OCI-LY1 (cell line): ENCODE data around the gene C16orf86.

Source experiments
- H2AFZ ChIP-seq: fragments of 200-600 bp; sonication (generic), shearing (Covaris generic); 2 replicates; pipeline ENCODE4 v1.6.0; 2014; ENCODE audit warnings: antibody characterized with exemption, mild to moderate bottlenecking, low read length
- H3F3A ChIP-seq: fragments of 200-600 bp; sonication (generic), shearing (Covaris generic); 2 replicates; pipeline ENCODE4 v1.6.0; 2014; ENCODE audit warnings: mild to moderate bottlenecking, antibody characterized with exemption, low read length, moderate library complexity; ENCODE audit not compliant: insufficient read depth
- H3K27ac ChIP-seq: fragments of 200-600 bp; sonication (generic); 2 replicates; pipeline ENCODE4 v1.5.1; 2014; ENCODE audit warnings: low read length, mixed run types, mild to moderate bottlenecking, low read depth; ENCODE audit not compliant: poor library complexity, severe bottlenecking
- H3K27me3 ChIP-seq: fragments of 200-600 bp; sonication (generic); 2 replicates; pipeline ENCODE4 v1.6.0; 2014; ENCODE audit warnings: antibody characterized with exemption, mild to moderate bottlenecking, low read length, moderate library complexity; ENCODE audit not compliant: insufficient read depth
- H3K36me3 ChIP-seq: fragments of 200-600 bp; sonication (generic); 2 replicates; pipeline ENCODE4 v1.6.1; 2014; ENCODE audit warnings: mild to moderate bottlenecking, antibody characterized with exemption, low read length, moderate library complexity, mixed read lengths; ENCODE audit not compliant: insufficient read depth
- H3K4me1 ChIP-seq: fragments of 200-600 bp; sonication (generic); 2 replicates; pipeline ENCODE4 v1.5.1; 2014; ENCODE audit warnings: mild to moderate bottlenecking, low read length, moderate library complexity; ENCODE audit not compliant: insufficient read depth, severe bottlenecking
- H3K4me2 ChIP-seq: fragments of 200-600 bp; sonication (generic), shearing (Covaris generic); 2 replicates; pipeline ENCODE4 v1.6.1; 2014; ENCODE audit warnings: low read length
- H3K4me3 ChIP-seq: fragments of 200-600 bp; sonication (generic); 2 replicates; pipeline ENCODE4 v1.5.1; 2014; ENCODE audit warnings: low read length, low read depth, mild to moderate bottlenecking, mixed read lengths; ENCODE audit not compliant: poor library complexity, severe bottlenecking
- H3K79me2 ChIP-seq: fragments of 200-600 bp; shearing (Covaris generic); 2 replicates; pipeline ENCODE4 v1.6.1; 2016; ENCODE audit warnings: mixed run types, low read length, mixed read lengths; ENCODE audit not compliant: insufficient read depth
- H3K9ac ChIP-seq: fragments of 200-600 bp; sonication (generic), shearing (Covaris generic); 2 replicates; pipeline ENCODE4 v1.6.1; 2014; ENCODE audit warnings: mild to moderate bottlenecking, low read length, mixed read lengths
- H3K9me2 ChIP-seq: fragments of 200-600 bp; sonication (generic), shearing (Covaris generic); 2 replicates; pipeline ENCODE4 v1.6.1; 2014; ENCODE audit warnings: low read depth, mild to moderate bottlenecking, low read length, mixed read lengths
- H3K9me3 ChIP-seq: fragments of 200-600 bp; shearing (Covaris generic); 2 replicates; pipeline ENCODE4 v1.6.1; 2014; ENCODE audit warnings: low read length, mixed read lengths
- H4K20me1 ChIP-seq: fragments of 200-600 bp; sonication (generic), shearing (Covaris generic); 2 replicates; pipeline ENCODE4 v1.6.0; 2016; ENCODE audit warnings: mild to moderate bottlenecking, low read length; ENCODE audit not compliant: insufficient read depth
- CTCF ChIP-seq: fragments of 200-600 bp; sonication (generic), shearing (Covaris generic); IDR thresholded peaks from 2 replicates; pipeline ENCODE4 v1.5.1; 2017; ENCODE audit warnings: mild to moderate bottlenecking, antibody characterized with exemption, low read length, moderate library complexity, mixed read lengths
- EZH2 ChIP-seq: fragments of 200-600 bp; sonication (generic), shearing (Covaris generic); IDR thresholded peaks from 2 replicates; pipeline ENCODE4 v1.8.0; 2017; ENCODE audit warnings: borderline replicate concordance, mixed run types, mild to moderate bottlenecking, antibody characterized with exemption, low read length, moderate library complexity, mixed read lengths

C16orf86 gene

GRCh38 chr16:67713647-67714273 lies 47.1 kb downstream of the C16orf86 start:
- Histone ChIP-seq H3K4me2 (no peak overlapping the region), H3K79me2 (peaks cover 69% of the 10 kb centered on the region), H4K20me1 (no peaks in the 10 kb centered on the region), H3K27ac (no peak overlapping the region), H3F3A (no peaks in the 10 kb centered on the region), H3K36me3 (peaks cover 12% of the 10 kb centered on the region), H3K9me3 (no peaks in the 10 kb centered on the region), H3K9me2 (no peaks in the 10 kb centered on the region), H3K27me3 (no peaks in the 10 kb centered on the region), H3K9ac (no peak overlapping the region), H2AFZ (no peak overlapping the region), H3K4me1 (peaks cover 35% of the 10 kb centered on the region), H3K4me3 (no peak overlapping the region)
- TF ChIP-seq CTCF = no peak
- no peak for TF ChIP-seq EZH2

GRCh38 chr16:67714522-67714921 lies 47.9 kb downstream of the C16orf86 start:
- Histone ChIP-seq H4K20me1 (no peaks in the 10 kb centered on the region), H3K36me3 (peaks cover 12% of the 10 kb centered on the region), H3K4me1 (peaks cover 35% of the 10 kb centered on the region), H3F3A (no peaks in the 10 kb centered on the region), H3K4me2 (no peak overlapping the region), H3K79me2 (peaks cover 64% of the 10 kb centered on the region), H3K27me3 (no peaks in the 10 kb centered on the region), H3K9ac (no peak overlapping the region), H2AFZ (no peak overlapping the region), H3K27ac (no peak overlapping the region), H3K4me3 (no peak overlapping the region), H3K9me2 (no peaks in the 10 kb centered on the region), H3K9me3 (no peaks in the 10 kb centered on the region)
- TF ChIP-seq EZH2 (no peak), CTCF (no peak)

GRCh38 chr16:67716097-67716496 lies 49.5 kb downstream of the C16orf86 start:
- Histone ChIP-seq H3K79me2 (peaks cover 63% of the 10 kb centered on the region), H3K9me2 (no peaks in the 10 kb centered on the region), H3K9me3 (no peaks in the 10 kb centered on the region), H3K4me1 (peaks cover 44% of the 10 kb centered on the region), H3K27ac (peak overlapping the region; percentile 19), H3K4me3 (no peak overlapping the region), H3F3A (no peaks in the 10 kb centered on the region; the same call in 1 of the 2 replicates), H3K27me3 (no peaks in the 10 kb centered on the region), H4K20me1 (no peaks in the 10 kb centered on the region), H3K36me3 (peaks cover 12% of the 10 kb centered on the region), H2AFZ (no peak overlapping the region), H3K4me2 (peak overlapping the region; percentile 7; the same call in 1 of the 2 replicates), H3K9ac (no peak overlapping the region)
- TF ChIP-seq CTCF = no peak
- no peak for TF ChIP-seq EZH2
